Choroid plexus epithelial cell (primary cell): ENCODE results near the gene HTRA3.

Experiments used
- DNase-seq: peaks from one replicate; pipeline ENCODE4 v3.0.0-alpha.2; 2010; ENCODE audit warnings: low read depth
- H3K4me3 ChIP-seq: 2 replicates; pipeline ENCODE4 v1.5.1; 2011; ENCODE audit warnings: low read depth, mild to moderate bottlenecking, control low read depth, low read length, moderate library complexity
- CTCF ChIP-seq: conservative IDR thresholded peaks from 2 replicates; pipeline ENCODE4 v1.5.1; 2011; ENCODE audit warnings: low read depth, mild to moderate bottlenecking, control low read depth, inconsistent platforms, low read length, moderate library complexity

Gene HTRA3

GRCh38 chr4:8355864-8356565 is 86.5 kb downstream of the HTRA3 start:
- H3K4me3 ChIP-seq = no peak overlapping the region
- peak; percentile 83 for DNase-seq
- TF ChIP-seq CTCF = no peak
